Transverse colon (tissue), 4 donors: ENCODE data around the gene DGKD.

Source experiments
- EP300 ChIP-seq: sonication (generic); formaldehyde crosslinking; IDR thresholded peaks from one replicate; pipeline ENCODE4 v1.6.1; 2017; ENCODE audit warnings: antibody characterized with exemption, low read depth
- POLR2AphosphoS5 ChIP-seq, 3 donors: sonication (generic); formaldehyde crosslinking; IDR thresholded peaks; one replicate each; pipeline ENCODE4 v1.6.1; 2016; ENCODE audit warnings: antibody characterized with exemption in 3 of 3
- TF ChIP-seq, protein P1 (sequence below), 5 experiments: fragments of 200-600 bp in 3 of 5; fragments of 450-650 bp in 2 of 5; sonication (generic) in 3 of 5; IDR thresholded peaks; 1 replicate in 2 of 5; 2 replicates in 3 of 5; pipeline ENCODE4 v1.5.1; 2016 to 2017; ENCODE audit warnings: antibody characterized with exemption in 5 of 5, inconsistent platforms in 3 of 5, mild to moderate bottlenecking in 2 of 5, moderate library complexity in 1 of 5

DNA sequence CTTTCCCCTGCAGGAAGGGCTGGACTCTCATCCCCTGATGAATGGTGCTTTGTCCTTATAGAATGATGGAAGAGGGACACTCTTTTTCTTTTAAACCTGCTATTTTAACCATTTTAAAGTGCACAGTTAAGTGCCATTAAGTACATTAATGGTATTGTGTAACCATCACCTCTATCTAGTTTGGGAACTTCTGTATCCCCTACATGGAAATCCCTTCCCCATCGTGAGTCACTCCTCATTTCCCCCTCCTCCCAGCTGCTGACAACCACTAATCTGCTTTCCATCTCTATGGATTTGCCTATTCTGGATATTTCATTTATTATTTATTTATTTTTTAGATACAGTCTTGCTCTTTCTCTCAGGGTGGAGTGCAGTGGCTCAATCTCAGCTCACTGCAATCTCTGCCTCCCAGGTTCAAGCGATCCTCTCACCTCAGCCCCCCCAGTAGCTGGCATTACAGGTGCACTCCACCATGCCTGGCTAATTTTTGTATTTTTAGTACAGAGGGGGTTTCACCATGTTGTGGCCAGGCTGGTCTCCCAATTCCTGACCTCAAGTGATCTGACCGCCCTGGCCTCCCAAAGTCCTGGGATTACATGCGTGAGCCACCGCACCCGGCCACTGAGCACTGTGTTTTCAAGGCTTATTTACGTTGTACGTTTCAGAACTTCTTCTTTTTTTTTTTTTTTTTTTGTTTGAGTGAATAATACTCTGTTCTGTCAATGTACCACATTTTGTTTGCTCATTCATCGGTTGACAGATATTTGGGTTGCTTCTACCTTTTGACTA lies 15.8 kb downstream of the DGKD start:
- TF ChIP-seq POLR2AphosphoS5 (IDR thresholded peaks at IDR 0.05) = no peak
- TF ChIP-seq, protein P1, sequence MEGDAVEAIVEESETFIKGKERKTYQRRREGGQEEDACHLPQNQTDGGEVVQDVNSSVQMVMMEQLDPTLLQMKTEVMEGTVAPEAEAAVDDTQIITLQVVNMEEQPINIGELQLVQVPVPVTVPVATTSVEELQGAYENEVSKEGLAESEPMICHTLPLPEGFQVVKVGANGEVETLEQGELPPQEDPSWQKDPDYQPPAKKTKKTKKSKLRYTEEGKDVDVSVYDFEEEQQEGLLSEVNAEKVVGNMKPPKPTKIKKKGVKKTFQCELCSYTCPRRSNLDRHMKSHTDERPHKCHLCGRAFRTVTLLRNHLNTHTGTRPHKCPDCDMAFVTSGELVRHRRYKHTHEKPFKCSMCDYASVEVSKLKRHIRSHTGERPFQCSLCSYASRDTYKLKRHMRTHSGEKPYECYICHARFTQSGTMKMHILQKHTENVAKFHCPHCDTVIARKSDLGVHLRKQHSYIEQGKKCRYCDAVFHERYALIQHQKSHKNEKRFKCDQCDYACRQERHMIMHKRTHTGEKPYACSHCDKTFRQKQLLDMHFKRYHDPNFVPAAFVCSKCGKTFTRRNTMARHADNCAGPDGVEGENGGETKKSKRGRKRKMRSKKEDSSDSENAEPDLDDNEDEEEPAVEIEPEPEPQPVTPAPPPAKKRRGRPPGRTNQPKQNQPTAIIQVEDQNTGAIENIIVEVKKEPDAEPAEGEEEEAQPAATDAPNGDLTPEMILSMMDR (IDR thresholded peaks at IDR 0.05) = no peak
- TF ChIP-seq EP300 = no peak
